Fibroblast of pulmonary artery (primary cell): Measurements from ENCODE around the gene MUC4.

Experiments
- DNase-seq: peaks from one replicate; pipeline ENCODE4 v3.0.0-alpha.2; 2010; ENCODE audit warnings: low read depth
- H3K4me3 ChIP-seq: replicated peaks from 2 replicates; pipeline ENCODE4 v1.5.1; 2011; ENCODE audit warnings: low read depth, mild to moderate bottlenecking, control low read depth, low read length, moderate library complexity
- CTCF ChIP-seq: IDR thresholded peaks from 2 replicates; pipeline ENCODE4 v1.5.1; 2011; ENCODE audit warnings: mild to moderate bottlenecking, control low read depth, low read length, inconsistent platforms; ENCODE audit errors: missing control alignments

Gene MUC4

GRCh38 chr3:195755791-195756676 lies 55.7 kb downstream of the MUC4 start:
- no peak for TF ChIP-seq CTCF
- DNase-seq: no peak
- no peak overlapping the region for H3K4me3 ChIP-seq

- H3K4me3 ChIP-seq: no peak overlapping the region
- TF ChIP-seq CTCF: no peak
- DNase-seq: no peak
These were observed 56.3 kb downstream of the MUC4 start for GRCh38 chr3:195755391-195755790.

DNA sequence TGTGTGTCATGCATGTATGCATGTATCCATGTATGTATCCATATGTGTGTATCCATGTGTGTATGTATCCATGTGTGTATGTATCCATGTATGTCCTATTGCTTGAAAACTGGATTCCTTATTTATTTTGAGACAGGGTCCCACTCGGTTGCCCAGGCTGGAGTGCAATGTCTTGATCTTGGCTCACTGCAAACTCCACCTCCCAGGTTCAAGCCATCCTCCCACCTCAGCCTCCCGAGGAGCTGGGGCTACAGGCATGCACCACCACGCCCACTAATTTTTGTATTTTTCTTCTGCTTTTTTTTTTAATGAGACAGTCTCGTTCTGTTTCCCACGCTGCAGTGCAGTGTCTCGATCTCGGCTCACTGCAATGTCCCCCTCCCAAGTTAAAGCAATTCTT lies 56.8 kb downstream of the MUC4 start:
- DNase-seq: no peak
- H3K4me3 ChIP-seq: no peak overlapping the region
- TF ChIP-seq CTCF: no peak

DNA sequence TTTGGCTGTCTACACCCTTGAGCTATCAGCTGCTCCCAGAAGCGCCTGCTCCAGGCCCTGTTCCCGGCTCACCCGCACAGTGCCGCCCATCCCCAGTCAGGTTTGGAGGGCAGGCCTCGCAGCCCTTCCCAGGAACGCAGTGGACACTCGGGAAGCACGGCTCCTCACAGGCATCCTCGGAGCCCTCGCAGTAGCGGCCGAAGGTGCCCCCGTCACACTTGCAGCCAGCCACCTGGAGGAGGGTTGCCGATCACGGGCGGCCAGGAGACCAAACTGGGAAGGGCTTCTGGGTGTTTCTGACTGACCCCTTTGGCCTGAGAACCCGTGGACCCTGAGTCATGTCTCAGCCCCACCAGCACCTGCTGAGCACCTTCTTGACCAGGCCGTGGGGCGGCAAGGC lies 57.6 kb downstream of the MUC4 start:
- no peak for DNase-seq
- no peak overlapping the region for H3K4me3 ChIP-seq
- no peak for TF ChIP-seq CTCF

- no peak for DNase-seq
- no peak for TF ChIP-seq CTCF
These were observed 58.1 kb downstream of the MUC4 start for GRCh38 chr3:195753581-195753980.

GRCh38 chr3:195752546-195753331 lies 59.0 kb downstream of the MUC4 start:
- TF ChIP-seq CTCF: no peak
- no peak for DNase-seq
- H3K4me3 ChIP-seq: no peak overlapping the region

More at GRCh38 chr3:195753581-195753980, 58.1 kb downstream of the MUC4 start:
- no peak overlapping the region for H3K4me3 ChIP-seq
